Aortic smooth muscle cell (primary cell): ENCODE results near the gene KRT75. TPM values are rescaled to one million over a fixed set of nuclear protein-coding genes. Genes with fewer than 3 reads are reported as not detected.

Experiments
- total RNA-seq: library from RNA; depleted of rRNA; stranded (reverse); fragments of >200 nt; gene quantifications from 2 replicates; pipeline ENCODE4 v1.2.3, GENCODE V29; 2014

KRT75 gene
- total RNA-seq, result not detected in 2 replicates

GRCh38 chr12:52434081-52434733, at the start of gene KRT75:
KRT75 (minus strand) TSS chr12:52434371; CDS start chr12:52434304, 67 bp downstream.

GRCh38 chr12:52473768-52474167, 39.6 kb upstream of the KRT75 start, which contains the start of gene KRT6C:
KRT6C (minus strand) TSS chr12:52473805; CDS start chr12:52473737, 68 bp downstream.

GRCh38 chr12:52452101-52452500, 17.9 kb upstream of the KRT75 start, which contains the start of gene KRT6B:
KRT6B (minus strand) TSS chr12:52452146; CDS start chr12:52452078, 68 bp downstream.

DNA sequence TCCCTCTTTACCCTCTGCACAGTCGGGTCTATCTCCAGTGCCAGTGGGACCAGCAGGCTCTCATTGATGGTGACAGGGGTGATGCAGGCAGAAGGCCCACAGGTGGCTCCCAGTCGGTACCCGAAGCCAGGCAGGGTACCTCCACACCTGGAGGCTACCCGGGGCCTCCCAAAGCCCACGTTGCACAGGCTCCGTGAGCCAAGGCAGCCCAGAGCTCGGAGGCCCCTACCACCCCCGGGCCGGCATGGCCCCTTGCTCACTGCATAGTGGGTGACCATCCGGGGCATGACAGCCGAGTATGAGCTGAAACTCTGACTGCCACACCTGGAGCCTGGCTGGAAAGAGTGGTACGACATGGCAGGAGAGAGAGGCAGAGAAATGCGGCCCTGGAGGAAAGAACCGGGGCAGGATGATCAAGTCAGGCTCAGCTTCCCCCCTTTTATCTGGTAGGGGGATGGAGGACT, 28.2 kb downstream of the KRT75 start, which contains the start of gene KRT82:
Gene KRT82 (minus strand): TSS at position 414 of the 464 bp plus-strand sequence. CDS start 58 bp downstream, at position 356.

DNA sequence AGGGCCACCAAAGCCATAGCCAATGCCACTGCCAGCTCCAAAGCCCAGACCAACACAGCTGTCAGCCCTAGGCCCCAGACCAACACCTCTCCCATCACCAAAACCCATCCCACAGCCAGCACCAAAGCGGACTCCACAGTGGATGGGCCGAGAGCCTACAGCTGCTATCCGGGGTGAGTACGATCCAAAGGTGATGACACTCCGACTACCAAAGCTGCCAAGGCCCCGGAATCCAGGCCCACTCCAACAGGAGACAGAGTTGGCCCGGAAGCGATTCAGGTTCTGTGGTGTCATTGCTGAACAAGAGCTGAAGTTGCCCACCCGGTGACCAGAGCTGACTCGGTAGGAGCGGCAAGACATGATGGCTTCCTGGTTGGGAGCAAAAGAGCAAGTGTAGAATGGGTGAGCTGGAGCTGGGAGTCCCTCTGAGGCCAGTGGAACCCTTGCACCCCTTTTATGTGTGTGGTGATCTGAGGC, 48.9 kb downstream of the KRT75 start, which contains the start of gene KRT84:
Gene KRT84 (minus strand): TSS at position 427 of the 477 bp plus-strand sequence. CDS start 67 bp downstream, at position 360.

Other genes starting within 250 kb of the KRT75 start
- gene KRT80, start 242.4 kb downstream of the KRT75 start, total RNA-seq, result 0.13 and 0.62 TPM in 2 replicates
- gene KRT7, start 201.1 kb downstream of the KRT75 start, total RNA-seq, result 0.66 and 2.2 TPM in 2 replicates
- gene KRT86, start 159.7 kb downstream of the KRT75 start, total RNA-seq, result under 0.01 and 0.81 TPM in 2 replicates
- not detected in 2 replicates for gene KRT81, start 142.8 kb downstream of the KRT75 start, total RNA-seq
- gene KRT83, start 113.0 kb downstream of the KRT75 start, total RNA-seq, result not detected in 2 replicates
- gene KRT85, start 66.9 kb downstream of the KRT75 start, total RNA-seq, result not detected in 2 replicates
- gene KRT84, start 48.7 kb downstream of the KRT75 start, total RNA-seq, result not detected in 2 replicates
- gene KRT82, start 28.0 kb downstream of the KRT75 start, total RNA-seq, result not detected in 2 replicates
- not detected in 2 replicates for gene KRT6B, start 17.8 kb upstream of the KRT75 start, total RNA-seq
- not detected in 2 replicates for gene KRT6C, start 39.4 kb upstream of the KRT75 start, total RNA-seq
- 0.19 and 0.66 TPM in 2 replicates for gene KRT6A, start 58.9 kb upstream of the KRT75 start, total RNA-seq
- gene KRT5, start 86.0 kb upstream of the KRT75 start, total RNA-seq, result 0.44 and 0.53 TPM in 2 replicates
- gene KRT71, start 118.8 kb upstream of the KRT75 start, total RNA-seq, result not detected in 2 replicates
- not detected in 2 replicates for gene KRT74, start 139.5 kb upstream of the KRT75 start, total RNA-seq
- not detected in 2 replicates for gene KRT72, start 167.1 kb upstream of the KRT75 start, total RNA-seq
- not detected in 2 replicates for gene KRT73, start 184.2 kb upstream of the KRT75 start, total RNA-seq
- not detected in 2 replicates for gene KRT2, start 217.8 kb upstream of the KRT75 start, total RNA-seq
- gene KRT1, start 246.0 kb upstream of the KRT75 start, total RNA-seq, result not detected in 2 replicates